Activated CD4-positive, alpha-beta T cell treated with anti-CD3 and anti-CD28 coated beads, Interleukin-2, amount 50 U/mL, for 16 hours (primary cell): ENCODE results near the gene SMG7.
A peak's percentile ranks its signal among the peaks of the same experiment; 100 is the strongest.
"Not testable (repeated sequence)": the region's sequence is repeated elsewhere in the genome, so short reads cannot be mapped to it uniquely, and the experiment has no call there.

Source experiments
- DNase-seq: peaks from one replicate; pipeline ENCODE4 v3.0.0-alpha.2; 2020

SMG7 gene, protein sequence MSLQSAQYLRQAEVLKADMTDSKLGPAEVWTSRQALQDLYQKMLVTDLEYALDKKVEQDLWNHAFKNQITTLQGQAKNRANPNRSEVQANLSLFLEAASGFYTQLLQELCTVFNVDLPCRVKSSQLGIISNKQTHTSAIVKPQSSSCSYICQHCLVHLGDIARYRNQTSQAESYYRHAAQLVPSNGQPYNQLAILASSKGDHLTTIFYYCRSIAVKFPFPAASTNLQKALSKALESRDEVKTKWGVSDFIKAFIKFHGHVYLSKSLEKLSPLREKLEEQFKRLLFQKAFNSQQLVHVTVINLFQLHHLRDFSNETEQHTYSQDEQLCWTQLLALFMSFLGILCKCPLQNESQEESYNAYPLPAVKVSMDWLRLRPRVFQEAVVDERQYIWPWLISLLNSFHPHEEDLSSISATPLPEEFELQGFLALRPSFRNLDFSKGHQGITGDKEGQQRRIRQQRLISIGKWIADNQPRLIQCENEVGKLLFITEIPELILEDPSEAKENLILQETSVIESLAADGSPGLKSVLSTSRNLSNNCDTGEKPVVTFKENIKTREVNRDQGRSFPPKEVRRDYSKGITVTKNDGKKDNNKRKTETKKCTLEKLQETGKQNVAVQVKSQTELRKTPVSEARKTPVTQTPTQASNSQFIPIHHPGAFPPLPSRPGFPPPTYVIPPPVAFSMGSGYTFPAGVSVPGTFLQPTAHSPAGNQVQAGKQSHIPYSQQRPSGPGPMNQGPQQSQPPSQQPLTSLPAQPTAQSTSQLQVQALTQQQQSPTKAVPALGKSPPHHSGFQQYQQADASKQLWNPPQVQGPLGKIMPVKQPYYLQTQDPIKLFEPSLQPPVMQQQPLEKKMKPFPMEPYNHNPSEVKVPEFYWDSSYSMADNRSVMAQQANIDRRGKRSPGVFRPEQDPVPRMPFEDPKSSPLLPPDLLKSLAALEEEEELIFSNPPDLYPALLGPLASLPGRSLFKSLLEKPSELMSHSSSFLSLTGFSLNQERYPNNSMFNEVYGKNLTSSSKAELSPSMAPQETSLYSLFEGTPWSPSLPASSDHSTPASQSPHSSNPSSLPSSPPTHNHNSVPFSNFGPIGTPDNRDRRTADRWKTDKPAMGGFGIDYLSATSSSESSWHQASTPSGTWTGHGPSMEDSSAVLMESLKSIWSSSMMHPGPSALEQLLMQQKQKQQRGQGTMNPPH

DNA sequence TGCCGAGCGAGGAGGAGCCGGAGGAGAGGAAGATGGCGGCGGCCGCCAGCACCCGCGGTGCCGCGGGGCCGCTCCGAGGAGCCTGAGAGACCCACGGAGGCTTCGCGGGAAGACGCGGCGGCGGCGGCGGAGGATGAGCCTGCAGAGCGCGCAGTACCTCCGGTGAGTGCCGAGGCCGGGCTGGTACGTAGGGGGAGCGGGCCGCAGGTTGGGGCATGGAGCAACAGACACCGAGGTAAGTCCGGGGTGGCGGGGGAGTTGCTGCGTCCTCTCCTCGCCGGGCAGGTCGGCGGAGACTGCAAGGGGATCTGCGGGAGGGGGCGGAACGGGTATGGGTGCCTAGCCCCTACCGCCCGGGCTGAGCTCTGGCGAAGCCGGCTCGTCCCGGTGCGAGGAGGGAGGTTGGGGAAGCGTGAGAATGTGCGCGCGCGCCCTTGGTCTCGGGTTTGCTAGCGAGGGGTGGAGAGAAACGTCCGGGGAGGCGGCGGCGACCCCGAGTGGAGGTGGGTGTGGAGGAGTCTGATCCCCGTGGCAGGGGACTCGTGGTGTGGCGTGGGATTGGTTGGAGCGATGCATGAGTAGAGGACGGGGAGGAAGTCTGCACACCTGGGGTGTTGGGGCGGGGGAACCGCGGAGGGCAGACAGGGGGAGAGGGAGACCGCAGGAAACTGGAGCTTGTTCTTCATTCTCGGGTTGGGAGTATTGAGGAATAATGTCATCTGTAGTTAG is at the start of gene SMG7:
Gene SMG7, plus strand, starts transcription at position 12 of the 729 bp plus-strand sequence. Its CDS starts 122 bp downstream, at position 134.
- DNase-seq = peak; percentile 43

DNA sequence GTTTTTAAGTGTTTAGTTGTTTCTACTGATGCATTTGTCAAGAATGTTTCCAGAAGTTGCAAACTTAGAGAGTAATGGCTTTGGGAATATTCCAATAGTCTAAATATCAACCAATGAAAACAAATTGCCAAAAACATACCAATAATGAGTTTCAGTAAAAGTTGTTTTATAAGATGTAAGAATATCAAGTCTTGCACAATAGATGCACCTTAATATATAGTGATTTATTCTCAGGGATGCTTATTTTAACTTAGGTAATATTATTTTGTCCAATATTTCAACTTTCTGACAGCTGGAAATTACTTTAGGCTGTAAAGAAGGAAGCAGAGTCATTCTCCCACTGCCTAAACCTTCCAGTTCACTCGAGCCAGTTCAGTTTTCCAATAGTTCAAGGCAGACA is 48.8 kb upstream of the SMG7 start:
- no peak for DNase-seq

DNA sequence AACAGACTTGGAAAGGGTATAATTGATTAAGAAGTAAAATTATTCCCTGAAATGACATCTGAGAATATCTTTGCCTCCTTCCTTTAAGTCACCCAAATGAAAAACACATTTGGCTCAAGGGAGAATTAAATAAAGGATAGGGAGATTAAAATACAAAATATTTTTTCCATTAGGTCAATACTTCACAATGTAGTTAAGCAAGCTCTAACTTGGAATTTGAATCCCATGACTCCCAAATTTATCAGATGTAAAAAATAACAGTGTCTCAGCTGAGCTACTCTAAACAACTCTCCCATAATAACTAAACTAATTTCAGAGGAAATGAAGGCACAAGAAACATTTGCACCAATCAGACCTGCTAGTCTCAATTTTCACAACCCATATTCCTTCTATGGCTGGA is 47.6 kb upstream of the SMG7 start:
- DNase-seq = no peak

DNA sequence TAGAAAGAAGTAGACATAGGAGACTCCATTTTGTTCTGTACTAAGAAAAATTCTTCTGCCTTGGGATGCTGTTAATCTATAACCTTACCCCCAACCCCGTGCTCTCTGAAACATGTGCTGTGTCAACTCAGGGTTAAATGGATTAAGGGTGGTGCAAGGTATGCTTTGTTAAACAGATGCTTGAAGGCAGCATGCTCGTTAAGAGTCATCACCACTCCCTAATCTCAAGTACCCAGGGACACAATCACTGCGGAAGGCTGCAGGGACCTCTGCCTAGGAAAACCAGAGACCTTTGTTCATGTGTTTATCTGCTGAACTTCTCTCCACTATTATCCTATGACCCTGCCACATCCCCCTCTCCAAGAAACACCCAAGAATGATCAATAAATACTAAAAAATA is 44.7 kb upstream of the SMG7 start:
- not testable (repeated sequence) for DNase-seq

DNA sequence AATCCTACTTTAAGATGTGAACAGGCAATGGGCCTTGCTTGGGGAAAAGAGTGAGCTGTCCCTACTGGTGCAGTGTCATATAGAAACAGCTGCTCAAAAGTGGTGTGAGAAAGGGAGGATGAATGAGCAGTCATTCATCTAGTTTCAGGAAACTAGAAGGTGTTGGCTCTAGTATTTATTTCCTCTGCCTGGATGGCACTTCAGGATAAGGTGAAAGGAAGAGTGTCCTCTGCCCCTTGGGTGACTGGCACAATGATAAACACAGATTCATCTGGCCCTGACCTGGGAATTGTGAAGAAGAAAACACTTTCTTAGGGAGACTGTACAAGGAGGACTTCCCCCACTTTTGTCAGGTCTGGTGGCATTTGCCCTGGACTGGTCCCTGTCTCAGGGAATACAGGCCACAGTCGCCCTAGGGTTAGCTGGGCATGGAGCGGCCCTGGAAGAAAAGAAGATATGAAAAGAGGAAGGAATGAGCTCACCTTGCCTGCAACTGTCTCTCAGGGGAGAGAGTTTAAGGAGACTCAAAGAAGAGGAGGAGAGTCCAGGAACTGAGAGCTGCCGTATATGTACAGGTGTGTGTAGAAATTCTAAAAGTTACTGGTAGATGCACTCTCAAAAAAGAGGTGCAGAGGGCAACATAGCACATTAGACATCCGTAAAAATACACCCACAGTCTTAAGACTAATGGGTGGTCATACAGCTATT is 40.3 kb upstream of the SMG7 start:
- DNase-seq = peak; percentile 5

DNA sequence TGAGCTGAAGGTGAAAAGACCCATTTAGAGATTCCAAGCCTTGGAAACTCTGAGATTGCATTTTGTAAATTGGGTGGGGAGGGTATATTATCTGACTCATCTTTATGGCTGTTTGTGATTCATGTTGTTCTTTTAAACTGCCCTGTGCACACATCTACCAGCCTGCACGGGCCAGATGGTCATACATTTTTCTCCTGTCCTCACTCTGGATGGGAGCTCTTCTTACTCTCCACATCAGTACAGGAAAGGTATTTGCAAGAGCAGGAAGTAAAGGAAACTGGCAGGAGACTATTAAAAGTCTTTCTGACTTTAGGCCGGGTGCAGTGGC is 39.8 kb upstream of the SMG7 start:
- DNase-seq = no peak

DNA sequence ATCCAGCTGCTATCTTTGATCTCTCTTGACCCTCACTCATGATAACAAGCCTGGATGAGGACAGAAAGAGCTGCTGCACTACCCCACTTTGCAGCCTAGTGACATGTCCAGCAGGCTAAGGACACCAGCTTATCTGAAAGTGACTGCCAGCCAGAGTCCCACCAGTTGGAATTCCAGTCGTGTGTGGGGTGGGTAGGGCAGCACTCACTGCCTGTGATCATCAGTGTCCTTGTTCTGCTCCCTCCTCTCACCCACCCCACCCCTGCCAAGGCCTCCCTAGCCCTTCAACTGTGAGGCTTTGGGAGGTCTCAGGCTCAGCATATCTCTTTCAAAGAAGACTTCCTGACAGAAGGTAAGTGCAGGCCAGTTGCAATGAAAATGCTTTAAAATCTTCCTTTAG is 38.6 kb upstream of the SMG7 start:
- no peak for DNase-seq

DNA sequence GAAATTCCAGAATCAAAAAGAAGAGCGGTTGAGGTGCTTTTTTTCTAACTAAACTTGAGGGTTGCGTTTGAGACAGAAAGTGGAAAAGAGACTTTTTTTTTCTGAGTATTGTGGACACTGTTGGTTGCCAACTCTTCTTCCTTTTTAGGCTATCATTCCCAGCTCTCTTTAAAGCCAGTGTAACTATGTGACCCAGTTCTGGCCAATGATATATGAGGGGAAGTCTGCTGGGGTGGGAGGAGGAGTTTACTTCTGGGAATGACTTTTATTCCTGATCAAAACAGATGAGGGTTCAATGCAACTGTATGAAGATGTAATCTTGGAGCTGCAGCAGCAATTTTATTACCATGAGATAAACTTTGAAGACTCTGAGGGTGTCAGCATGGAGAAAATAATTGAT is 36.8 kb upstream of the SMG7 start:
- DNase-seq = no peak

DNA sequence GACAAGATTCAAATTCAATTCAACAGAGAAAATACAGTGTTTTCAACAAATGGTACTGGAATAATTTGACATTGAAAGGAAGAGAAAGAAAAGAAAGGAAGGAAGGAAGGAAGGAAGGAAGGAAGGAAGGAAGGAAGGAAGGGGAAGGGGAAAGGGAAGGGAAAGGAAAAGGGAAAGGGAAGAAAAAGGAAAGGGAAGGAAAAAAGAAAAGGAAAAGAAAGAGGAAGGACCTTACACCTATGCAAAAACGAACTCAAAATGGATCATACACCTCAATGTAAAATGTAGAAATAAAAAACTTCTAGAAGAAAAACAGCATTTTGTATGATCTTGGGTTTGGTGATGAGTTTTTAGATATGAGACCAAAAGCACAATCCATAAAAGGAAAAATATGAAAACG is 34.2 kb upstream of the SMG7 start:
- no peak for DNase-seq

DNA sequence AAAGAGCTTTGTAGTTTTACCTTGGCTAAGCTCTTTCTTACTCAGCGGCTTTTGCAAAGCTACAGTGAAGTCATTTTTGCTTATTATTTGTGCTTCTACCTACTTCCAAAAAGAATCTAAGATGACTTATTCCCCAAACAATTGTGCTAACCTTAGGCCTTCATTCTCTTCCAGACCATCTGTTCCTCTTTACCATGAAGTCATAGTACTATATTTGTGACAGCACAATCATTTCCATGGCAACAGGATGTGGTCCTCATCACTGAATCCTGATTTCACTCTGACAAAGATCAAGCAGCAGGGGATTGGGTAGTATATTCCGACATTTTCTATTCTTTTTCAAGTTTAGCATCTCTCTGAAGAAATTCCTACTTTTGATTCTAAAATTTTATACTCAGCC is 29.3 kb upstream of the SMG7 start:
- no peak for DNase-seq

DNA sequence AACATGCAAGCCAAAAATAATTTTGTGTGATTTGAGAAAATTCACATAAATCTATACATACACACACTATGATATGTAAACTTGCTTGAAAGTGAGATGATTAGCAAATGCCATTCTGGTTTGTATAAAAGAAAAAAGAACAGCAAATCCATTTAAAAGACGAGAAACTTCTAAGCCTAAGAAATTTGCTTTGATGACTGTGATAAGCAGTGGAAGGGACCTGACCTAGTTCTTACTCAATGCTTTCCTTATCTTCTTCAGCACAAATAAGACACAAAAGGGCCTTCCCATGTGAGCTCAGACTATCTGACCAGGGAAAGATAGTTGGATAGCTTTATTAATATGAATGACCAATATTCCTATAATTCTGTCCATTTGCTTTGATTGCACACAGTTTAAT is 28.8 kb upstream of the SMG7 start:
- no peak for DNase-seq

DNA sequence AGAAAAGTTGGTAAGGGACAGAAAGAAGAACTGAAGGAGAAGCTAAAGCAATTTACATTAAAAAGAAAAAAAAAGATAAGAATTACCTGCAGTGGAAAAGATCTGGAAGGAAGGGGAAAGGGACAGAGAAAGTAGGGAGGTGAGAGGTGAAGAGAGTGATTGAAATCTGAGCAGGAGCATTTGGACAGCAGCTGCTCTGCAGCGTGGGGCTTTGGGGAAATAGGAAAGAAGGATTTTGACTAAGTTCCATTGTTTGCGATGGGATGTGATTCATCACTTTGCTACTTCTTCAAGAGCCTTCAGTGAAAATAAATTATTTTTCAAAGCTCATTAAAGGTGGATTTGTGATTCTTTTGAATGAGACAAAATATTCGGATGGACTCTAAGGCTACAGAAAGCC is 28.1 kb upstream of the SMG7 start:
- no peak for DNase-seq

DNA sequence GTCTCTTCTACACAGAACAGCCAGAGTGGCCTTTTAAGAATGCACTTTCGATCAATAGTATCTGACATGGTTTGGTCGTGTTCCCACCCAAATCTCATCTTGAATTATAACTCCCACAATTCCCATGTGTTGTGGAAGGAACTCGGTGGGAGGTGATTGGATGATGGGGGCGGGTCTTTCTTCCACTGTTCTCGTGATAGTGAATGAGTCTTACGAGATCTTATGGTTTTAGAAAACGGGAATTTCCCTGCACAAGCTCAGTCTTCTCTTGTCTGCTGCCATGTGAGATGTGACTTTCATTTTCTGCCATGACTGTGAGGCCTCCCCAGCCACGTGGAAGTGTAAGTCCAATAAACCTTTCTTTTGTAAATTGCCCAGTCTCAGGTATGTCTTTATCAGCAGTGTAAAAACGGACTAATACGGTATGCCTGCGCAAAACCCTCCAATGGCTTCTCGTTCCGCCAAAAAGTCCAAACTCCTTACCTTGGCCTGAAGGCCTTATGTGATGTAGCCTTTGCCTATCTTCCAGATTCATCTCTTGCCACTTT is 23.0 kb upstream of the SMG7 start:
- no peak for DNase-seq

DNA sequence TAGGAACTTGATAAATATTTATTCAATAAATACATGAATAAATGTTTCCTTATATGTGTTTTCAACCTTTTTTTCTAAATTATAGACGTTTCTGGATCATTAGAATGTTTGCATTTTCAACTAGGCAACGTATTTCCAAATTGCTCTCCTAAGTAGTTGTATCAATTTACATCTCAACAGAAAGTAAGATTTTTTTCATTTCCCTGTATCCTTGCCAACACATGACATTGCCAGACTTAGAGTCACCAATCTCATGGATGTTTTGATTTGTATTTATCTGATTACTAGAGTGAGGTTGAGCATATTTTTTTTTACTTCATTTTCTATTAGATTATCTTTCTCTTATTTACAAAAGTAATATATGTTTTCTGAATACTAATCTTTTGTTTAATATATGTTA is 22.2 kb upstream of the SMG7 start:
- no peak for DNase-seq

DNA sequence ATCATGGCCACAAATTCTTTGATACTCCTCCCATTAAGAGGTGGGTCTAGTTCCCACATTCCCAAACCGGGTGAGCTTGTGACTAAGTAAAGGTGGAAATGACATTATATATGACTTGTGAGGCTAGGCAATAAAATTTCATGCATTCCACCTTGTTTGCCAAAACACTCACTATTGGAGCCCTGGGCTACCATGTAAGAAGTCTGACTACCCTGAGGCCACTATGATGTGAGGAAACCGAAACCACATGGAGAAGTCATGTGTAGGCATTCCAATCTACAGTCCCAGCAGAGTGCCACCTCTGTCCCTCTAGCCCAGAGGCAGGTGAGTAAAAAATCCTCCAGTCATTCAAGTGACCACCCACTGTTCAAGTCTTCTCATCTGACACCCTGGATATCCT is 17.9 kb upstream of the SMG7 start:
- no peak for DNase-seq

DNA sequence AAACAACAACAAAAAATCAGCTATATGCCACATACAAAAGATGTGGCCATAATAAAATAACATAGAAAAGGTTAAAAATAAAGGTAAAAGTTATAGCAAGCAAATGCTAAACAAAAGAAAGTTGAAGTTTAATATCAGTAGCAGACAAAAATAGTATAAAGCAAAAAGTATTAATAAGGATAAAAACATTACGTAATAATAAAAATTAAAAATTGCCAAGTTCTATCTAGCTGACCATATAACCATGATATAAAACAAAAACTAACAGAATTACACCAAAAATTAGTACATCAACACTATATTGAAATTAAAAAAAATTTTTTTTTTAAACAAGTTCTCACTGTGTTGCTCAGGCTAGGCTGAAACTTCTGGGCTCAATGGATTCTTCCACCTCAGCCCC is 15.5 kb upstream of the SMG7 start:
- DNase-seq = no peak

DNA sequence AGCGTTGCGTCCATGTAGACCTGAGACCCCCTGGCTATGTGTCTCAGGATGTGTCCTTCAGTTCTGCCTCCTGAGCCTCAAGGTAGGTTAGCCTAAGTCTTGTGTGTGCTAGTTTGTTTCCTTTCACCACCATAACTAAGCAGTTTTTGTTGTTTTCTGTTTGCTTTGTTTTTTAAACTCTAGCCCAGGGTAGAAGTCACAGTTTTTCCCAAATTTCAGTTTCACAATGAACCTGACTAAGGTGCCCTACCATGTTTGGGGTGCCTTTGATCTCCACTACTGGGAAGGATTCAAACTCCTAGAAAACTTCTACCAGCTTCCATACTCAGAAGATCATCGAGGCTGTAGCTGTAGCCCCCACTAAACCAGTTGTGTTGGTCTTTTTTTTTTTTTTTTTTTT is 14.8 kb upstream of the SMG7 start:
- DNase-seq = no peak

DNA sequence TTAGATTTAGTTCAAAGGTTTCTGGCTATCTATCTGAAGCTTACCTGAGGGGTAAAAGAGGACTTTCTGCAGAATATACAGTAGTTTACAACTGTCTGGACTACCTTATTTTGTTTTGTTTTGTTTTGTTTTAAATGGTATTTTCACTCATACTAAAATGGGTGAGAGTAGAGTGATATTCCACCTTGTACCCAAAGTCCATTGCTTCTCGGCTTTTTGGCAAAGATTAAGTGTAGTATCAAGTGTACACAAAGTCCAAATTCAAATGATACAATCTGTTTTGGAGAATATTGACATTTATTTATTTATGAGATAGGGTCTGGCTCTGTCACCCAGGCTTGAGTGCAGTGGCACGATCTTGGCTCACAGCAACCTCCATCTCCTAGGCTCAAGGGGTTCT is 11.7 kb upstream of the SMG7 start:
- no peak for DNase-seq

DNA sequence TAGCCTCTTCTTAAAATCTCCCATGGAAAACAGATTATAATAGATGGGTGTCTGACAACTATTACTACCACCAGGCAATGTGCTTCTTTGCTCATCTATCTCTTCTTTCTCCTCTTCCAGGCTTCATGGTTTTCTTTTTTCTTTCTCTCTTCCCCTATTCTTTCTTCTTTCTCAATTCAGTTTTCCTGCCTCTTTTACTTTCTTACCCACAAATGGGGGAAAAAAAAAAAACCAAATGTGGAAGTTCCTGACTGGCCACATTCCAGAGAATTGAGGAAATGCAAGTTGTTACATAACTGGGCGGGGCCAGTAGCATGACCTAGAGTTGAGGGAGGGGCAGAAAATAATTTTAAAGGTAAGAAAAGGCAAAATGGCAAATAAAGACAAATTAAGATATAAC is 10.9 kb upstream of the SMG7 start:
- no peak for DNase-seq

DNA sequence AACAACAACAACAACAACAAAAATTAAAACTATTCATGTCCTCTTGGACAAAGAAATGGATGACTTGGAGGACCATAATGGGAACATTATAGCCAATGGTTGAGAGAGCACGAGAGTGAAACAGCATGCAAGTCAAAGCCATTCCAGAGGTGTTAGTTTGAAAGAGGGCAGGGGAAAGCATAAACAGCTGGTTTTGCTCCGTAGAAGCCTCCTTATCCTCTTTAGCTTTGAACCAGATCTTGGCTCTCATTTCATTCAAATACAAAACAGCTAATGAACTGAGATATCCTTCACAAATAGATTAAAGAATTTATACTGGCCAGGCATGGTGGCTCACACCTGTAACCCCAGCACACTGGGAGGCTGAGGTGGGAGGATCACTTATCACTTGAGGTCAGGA is 8.7 kb upstream of the SMG7 start:
- DNase-seq = no peak

DNA sequence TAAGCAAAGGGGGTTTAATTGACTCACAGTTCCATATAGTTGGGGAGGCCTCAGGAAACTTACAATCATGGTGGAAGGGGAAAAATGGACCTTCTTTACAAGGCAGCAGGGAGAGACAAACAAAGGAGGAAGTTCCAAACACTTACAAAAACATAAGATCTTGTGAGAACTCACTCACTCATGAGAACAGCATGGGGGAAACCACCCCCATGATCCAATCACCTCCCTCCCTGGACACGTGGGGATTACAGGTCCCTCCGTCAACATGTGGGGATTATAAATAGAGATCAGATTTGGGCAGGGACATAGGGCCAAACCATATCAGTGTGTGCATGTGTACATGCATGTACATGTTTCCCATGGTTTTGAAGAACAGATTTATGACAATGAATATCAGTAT is 5.5 kb upstream of the SMG7 start:
- DNase-seq = no peak

DNA sequence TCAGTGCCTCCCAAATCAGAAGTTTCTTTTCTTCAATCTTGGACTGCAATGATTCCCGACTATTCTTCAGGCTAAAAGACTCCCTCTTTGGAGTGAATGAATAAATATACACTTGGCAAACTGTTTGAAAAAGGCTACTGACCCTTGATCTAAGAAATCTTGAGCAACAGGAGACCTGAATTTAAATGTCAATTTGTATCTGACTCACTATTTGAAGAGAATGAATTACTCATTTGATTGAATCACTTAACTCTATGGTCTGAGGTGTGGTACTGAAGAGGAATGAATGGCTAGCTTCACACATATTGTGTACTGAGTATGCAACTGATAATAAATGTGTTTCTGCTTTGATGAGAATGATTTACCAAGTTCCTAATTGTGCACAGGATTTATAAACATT is 4.6 kb upstream of the SMG7 start:
- no peak for DNase-seq
